Measurements from ENCODE around the gene MN1. TPM values are rescaled to one million over a fixed set of nuclear protein-coding genes. Genes with fewer than 3 reads are reported as not detected.
A peak's percentile ranks its signal among the peaks of the same experiment; 100 is the strongest.

MN1 gene
- total and polyA plus RNA-seq, 7 experiments from 2014 or later, result 0.16 to 3.8 (median 0.38) TPM; not detected in 2

DNA sequence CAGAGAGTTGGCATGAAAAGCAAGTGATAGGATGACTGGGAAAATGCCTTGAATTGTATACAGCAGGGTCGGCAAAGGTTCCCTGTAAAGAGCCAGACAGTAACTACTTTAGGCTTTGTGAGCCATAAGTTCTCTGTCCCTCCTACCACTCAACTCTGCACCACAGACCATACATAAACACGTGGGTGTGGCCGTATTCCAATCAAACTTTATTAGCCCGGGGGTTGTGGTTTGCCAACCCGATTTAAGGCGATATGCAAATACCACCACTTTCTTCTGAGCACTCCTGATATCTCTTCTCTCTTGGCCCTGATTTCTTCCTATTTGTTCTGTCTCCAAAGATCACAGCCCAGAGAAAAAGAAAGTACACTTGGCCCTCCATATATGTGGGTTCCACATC lies 87.5 kb downstream of the MN1 start:
- no peaks in the 10 kb centered on the region for H3K36me3 ChIP-seq (ENCODE audit: control insufficient read depth in 2 of 3, insufficient read depth in 3 of 3, low read length in 3 of 3)
- Mint-ChIP-seq H3K27ac (no peak overlapping the region), H3K4me1 (peaks cover 0 to 1% (median 0%) of the 10 kb centered on the region in 7 donors), H3K4me3 (no peak overlapping the region), H3K27me3 (peaks cover 0 to 74% (median 37%) of the 10 kb centered on the region in 5 donors), H3K9me3 (peaks cover 0 to 21% (median 5%) of the 10 kb centered on the region in 11 donors), H3K36me3 (peaks cover 0 to 5% (median 0%) of the 10 kb centered on the region in 5 donors)
- H3K9me3 ChIP-seq (ENCODE audit: control insufficient read depth in 2 of 3, low read length in 3 of 3), result no peaks in the 10 kb centered on the region
- H3K4me3 ChIP-seq (ENCODE audit: low read length), result no peak overlapping the region
- intact Hi-C loops (cut with micrococcal nuclease), result no loop called here
- ATAC-seq, result no peak
- H3K4me1 ChIP-seq (ENCODE audit: control insufficient read depth in 2 of 2, insufficient read depth in 2 of 2, low read length in 2 of 2), result no peaks in the 10 kb centered on the region
- H3K27ac ChIP-seq (ENCODE audit: low read depth, low read length), result no peak overlapping the region
- DNase-seq, result no peak
- POLR2A ChIA-PET, result no interaction called here
- H3K27me3 ChIP-seq (ENCODE audit: control insufficient read depth in 2 of 2, insufficient read depth in 2 of 2, low read length in 2 of 2), result no peaks in the 10 kb centered on the region
- CTCF ChIA-PET, result no interaction called here

DNA sequence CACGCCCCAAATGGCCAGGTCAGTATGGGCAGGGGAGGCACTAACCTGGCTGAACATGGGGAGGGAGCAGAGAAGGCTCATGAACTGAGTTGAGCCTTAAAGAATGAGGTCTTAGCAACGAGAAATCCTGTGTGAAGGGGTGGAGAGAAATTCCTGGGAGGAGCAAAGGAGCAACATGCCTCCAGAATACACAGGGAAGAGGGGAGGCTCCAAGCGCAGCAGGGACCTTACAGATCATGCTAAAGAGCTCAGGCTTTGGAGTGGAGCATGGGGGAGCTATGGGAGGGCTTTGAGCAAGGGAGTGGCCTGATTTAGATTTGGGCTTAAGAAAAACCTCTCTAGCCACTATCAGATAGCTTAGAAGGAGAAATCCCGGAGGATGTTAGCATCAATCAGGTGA lies 88.1 kb downstream of the MN1 start:
- no peak overlapping the region for H3K27ac ChIP-seq (ENCODE audit: low read depth, low read length)
- H3K4me3 Mint-ChIP-seq, result no peak overlapping the region
- peaks cover 0 to 21% (median 5%) of the 10 kb centered on the region in 11 donors for H3K9me3 Mint-ChIP-seq
- intact Hi-C loops (cut with micrococcal nuclease), result no loop called here
- H3K4me3 ChIP-seq (ENCODE audit: low read length), result no peak overlapping the region
- H3K4me1 ChIP-seq (ENCODE audit: control insufficient read depth in 2 of 2, insufficient read depth in 2 of 2, low read length in 2 of 2), result no peaks in the 10 kb centered on the region
- H3K27me3 Mint-ChIP-seq, result peaks cover 0 to 71% (median 37%) of the 10 kb centered on the region in 5 donors
- peaks cover 0 to 1% (median 0%) of the 10 kb centered on the region in 7 donors for H3K4me1 Mint-ChIP-seq
- H3K36me3 Mint-ChIP-seq, result peaks cover 0 to 5% (median 0%) of the 10 kb centered on the region in 5 donors
- H3K36me3 ChIP-seq (ENCODE audit: control insufficient read depth in 2 of 3, insufficient read depth in 3 of 3, low read length in 3 of 3), result no peaks in the 10 kb centered on the region
- no peaks in the 10 kb centered on the region for H3K27me3 ChIP-seq (ENCODE audit: control insufficient read depth in 2 of 2, insufficient read depth in 2 of 2, low read length in 2 of 2)
- ATAC-seq (no peak), DNase-seq (no peak)
- ChIA-PET CTCF (no interaction called here), POLR2A (no interaction called here)
- no peaks in the 10 kb centered on the region for H3K9me3 ChIP-seq (ENCODE audit: control insufficient read depth in 2 of 3, low read length in 3 of 3)
- no peak overlapping the region for H3K27ac Mint-ChIP-seq

GRCh38 chr22:27711756-27712155 lies 89.8 kb downstream of the MN1 start:
- Histone ChIP-seq H3K27me3 (ENCODE audit: control insufficient read depth in 2 of 2, insufficient read depth in 2 of 2, low read length in 2 of 2) (no peaks in the 10 kb centered on the region), H3K36me3 (ENCODE audit: control insufficient read depth in 2 of 3, insufficient read depth in 3 of 3, low read length in 3 of 3) (no peaks in the 10 kb centered on the region), H3K27ac (ENCODE audit: low read depth, low read length) (no peak overlapping the region), H3K4me3 (ENCODE audit: low read length) (no peak overlapping the region), H3K4me1 (ENCODE audit: control insufficient read depth in 2 of 2, insufficient read depth in 2 of 2, low read length in 2 of 2) (no peaks in the 10 kb centered on the region), H3K9me3 (ENCODE audit: control insufficient read depth in 2 of 3, low read length in 3 of 3) (no peaks in the 10 kb centered on the region)
- Mint-ChIP-seq H3K36me3 (peaks cover 0 to 5% (median 0%) of the 10 kb centered on the region in 5 donors), H3K4me1 (peaks cover 0 to 1% (median 0%) of the 10 kb centered on the region in 7 donors), H3K27me3 (peaks cover 0 to 56% (median 30%) of the 10 kb centered on the region in 5 donors), H3K4me3 (no peak overlapping the region), H3K27ac (no peak overlapping the region), H3K9me3 (peaks cover 0 to 15% (median 7%) of the 10 kb centered on the region in 11 donors)
- ChIA-PET POLR2A (no interaction called here), CTCF (no interaction called here)
- intact Hi-C loops (cut with micrococcal nuclease), result no loop called here
- ATAC-seq (no peak), DNase-seq (no peak)

GRCh38 chr22:27711012-27711411 lies 90.5 kb downstream of the MN1 start:
- Histone ChIP-seq H3K36me3 (ENCODE audit: control insufficient read depth in 2 of 3, insufficient read depth in 3 of 3, low read length in 3 of 3) (no peaks in the 10 kb centered on the region), H3K4me1 (ENCODE audit: control insufficient read depth in 2 of 2, insufficient read depth in 2 of 2, low read length in 2 of 2) (no peaks in the 10 kb centered on the region), H3K27ac (ENCODE audit: low read depth, low read length) (no peak overlapping the region), H3K9me3 (ENCODE audit: control insufficient read depth in 2 of 3, low read length in 3 of 3) (no peaks in the 10 kb centered on the region), H3K4me3 (ENCODE audit: low read length) (no peak overlapping the region), H3K27me3 (ENCODE audit: control insufficient read depth in 2 of 2, insufficient read depth in 2 of 2, low read length in 2 of 2) (no peaks in the 10 kb centered on the region)
- DNase-seq (no peak), ATAC-seq (no peak)
- Mint-ChIP-seq H3K36me3 (peaks cover 0 to 5% (median 0%) of the 10 kb centered on the region in 5 donors), H3K9me3 (peaks cover 0 to 15% (median 3%) of the 10 kb centered on the region in 11 donors), H3K27ac (peak overlapping the region in 1 of 9 donors; percentile 7), H3K27me3 (peaks cover 0 to 52% (median 30%) of the 10 kb centered on the region in 5 donors), H3K4me3 (no peak overlapping the region), H3K4me1 (peaks cover 0 to 1% (median 0%) of the 10 kb centered on the region in 7 donors)
- intact Hi-C loops (cut with micrococcal nuclease), result no loop called here
- POLR2A ChIA-PET, result no interaction called here
- CTCF ChIA-PET, result no interaction called here

- H3K9me3 ChIP-seq (ENCODE audit: control insufficient read depth in 2 of 3, low read length in 3 of 3), result no peaks in the 10 kb centered on the region
- Mint-ChIP-seq H3K4me3 (no peak overlapping the region), H3K27me3 (peaks cover 0 to 49% (median 30%) of the 10 kb centered on the region in 5 donors), H3K4me1 (no peaks in the 10 kb centered on the region), H3K36me3 (peaks cover 0 to 5% (median 0%) of the 10 kb centered on the region in 5 donors), H3K9me3 (peaks cover 0 to 15% (median 3%) of the 10 kb centered on the region in 11 donors), H3K27ac (no peak overlapping the region)
- DNase-seq, result no peak
- no peaks in the 10 kb centered on the region for H3K27me3 ChIP-seq (ENCODE audit: control insufficient read depth in 2 of 2, insufficient read depth in 2 of 2, low read length in 2 of 2)
- H3K27ac ChIP-seq (ENCODE audit: low read depth, low read length), result no peak overlapping the region
- intact Hi-C loops (cut with micrococcal nuclease), result no loop called here
- POLR2A ChIA-PET, result no interaction called here
- peak; percentile 45 for ATAC-seq
- H3K4me3 ChIP-seq (ENCODE audit: low read length), result no peak overlapping the region
- CTCF ChIA-PET, result no interaction called here
- no peaks in the 10 kb centered on the region for H3K4me1 ChIP-seq (ENCODE audit: control insufficient read depth in 2 of 2, insufficient read depth in 2 of 2, low read length in 2 of 2)
- no peaks in the 10 kb centered on the region for H3K36me3 ChIP-seq (ENCODE audit: control insufficient read depth in 2 of 3, insufficient read depth in 3 of 3, low read length in 3 of 3)
Observed at GRCh38 chr22:27709919-27710675, 91.5 kb downstream of the MN1 start.

- intact Hi-C loops (cut with micrococcal nuclease), result no loop called here
- peaks cover 0 to 5% (median 0%) of the 10 kb centered on the region in 5 donors for H3K36me3 Mint-ChIP-seq
- H3K4me3 ChIP-seq (ENCODE audit: low read length), result no peak overlapping the region
- no peak overlapping the region for H3K27ac Mint-ChIP-seq
- H3K9me3 Mint-ChIP-seq, result peaks cover 0 to 25% (median 5%) of the 10 kb centered on the region in 11 donors
- no peak for DNase-seq
- no peak for ATAC-seq
- no peaks in the 10 kb centered on the region for H3K27me3 ChIP-seq (ENCODE audit: control insufficient read depth in 2 of 2, insufficient read depth in 2 of 2, low read length in 2 of 2)
- no peaks in the 10 kb centered on the region for H3K9me3 ChIP-seq (ENCODE audit: control insufficient read depth in 2 of 3, low read length in 3 of 3)
- ChIA-PET CTCF (no interaction called here), POLR2A (no interaction called here)
- H3K4me1 ChIP-seq (ENCODE audit: control insufficient read depth in 2 of 2, insufficient read depth in 2 of 2, low read length in 2 of 2), result no peaks in the 10 kb centered on the region
- no peaks in the 10 kb centered on the region for H3K36me3 ChIP-seq (ENCODE audit: control insufficient read depth in 2 of 3, insufficient read depth in 3 of 3, low read length in 3 of 3)
- no peak overlapping the region for H3K27ac ChIP-seq (ENCODE audit: low read depth, low read length)
- H3K4me3 Mint-ChIP-seq, result no peak overlapping the region
- no peaks in the 10 kb centered on the region for H3K4me1 Mint-ChIP-seq
- H3K27me3 Mint-ChIP-seq, result peaks cover 0 to 25% (median 16%) of the 10 kb centered on the region in 5 donors
Observed at GRCh38 chr22:27706489-27706888, 95.1 kb downstream of the MN1 start.

Measured in naive thymus-derived CD4-positive, alpha-beta T cell (primary cell).